ENCODE data around the gene CDH4.

The CDH4 gene

DNA sequence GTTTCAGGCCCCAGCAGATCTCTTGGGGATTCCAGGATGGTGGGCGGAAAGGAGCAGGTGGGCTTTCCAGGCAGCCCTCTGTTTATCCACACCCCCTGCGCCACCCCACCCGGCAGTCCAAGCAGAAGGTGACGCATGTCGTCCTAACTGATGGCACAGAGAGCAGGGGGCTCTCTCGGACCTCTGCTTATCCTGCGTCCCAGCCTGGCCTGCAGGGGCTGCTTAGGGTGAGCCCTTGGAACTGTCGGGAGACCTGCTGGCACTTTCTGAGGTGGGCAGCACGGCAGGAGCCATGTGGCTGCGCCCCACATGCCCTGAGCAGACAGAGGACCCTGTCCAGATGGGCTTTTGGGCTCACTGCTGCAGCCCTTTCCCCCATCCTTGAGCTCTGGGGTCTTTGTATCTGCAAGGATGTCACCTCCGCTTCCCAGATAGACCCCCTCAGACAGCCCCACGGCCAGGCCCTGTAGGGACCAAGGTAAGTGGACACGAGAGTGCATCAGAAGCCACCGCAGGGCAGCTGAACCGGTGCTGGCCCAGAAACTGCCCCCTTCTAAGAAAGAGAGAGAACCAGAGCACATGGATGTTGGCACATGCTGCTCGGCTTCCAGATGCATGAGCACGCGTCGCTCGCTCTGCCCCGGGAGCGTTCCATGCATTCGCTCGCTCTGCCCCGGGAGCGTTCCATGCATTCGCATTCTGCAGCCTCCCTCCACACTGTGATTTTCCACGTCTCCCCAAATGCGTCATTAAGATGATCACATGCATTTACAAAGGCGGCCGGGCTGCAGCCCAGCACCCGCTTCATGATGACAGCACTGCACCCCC lies 566.9 kb downstream of the CDH4 start:
- no peak overlapping the region for H3K4me3 ChIP-seq (ENCODE audit: low read length)
- H3K4me1 ChIP-seq (ENCODE audit: control insufficient read depth, insufficient read depth, low read length) = no peaks in the 10 kb centered on the region
- H3K27ac ChIP-seq (ENCODE audit: low read depth, low read length) = no peak overlapping the region
- no peak overlapping the region for H3K9ac ChIP-seq (ENCODE audit: low read length)
- H3K36me3 ChIP-seq (ENCODE audit: control insufficient read depth, insufficient read depth, low read length) = no peaks in the 10 kb centered on the region
- H3K27me3 ChIP-seq (ENCODE audit: control insufficient read depth, insufficient read depth, low read length) = no peaks in the 10 kb centered on the region

DNA sequence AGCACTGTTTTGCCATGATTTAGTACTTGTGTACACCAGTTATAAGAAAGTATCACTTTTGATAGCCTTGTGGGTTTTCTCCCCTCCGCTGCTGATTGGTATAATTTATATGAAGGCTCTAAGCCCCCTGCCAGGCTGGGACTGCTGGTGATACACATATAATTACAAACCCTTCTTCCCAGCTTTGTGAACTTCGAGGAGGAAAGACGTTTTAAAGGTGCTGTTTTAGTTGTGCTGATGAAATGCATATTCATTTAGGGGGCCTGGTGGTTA lies 567.4 kb downstream of the CDH4 start:
- Histone ChIP-seq H3K36me3 (ENCODE audit: control insufficient read depth, insufficient read depth, low read length) (no peaks in the 10 kb centered on the region), H3K27ac (ENCODE audit: low read depth, low read length) (no peak overlapping the region), H3K4me3 (ENCODE audit: low read length) (no peak overlapping the region), H3K27me3 (ENCODE audit: control insufficient read depth, insufficient read depth, low read length) (no peaks in the 10 kb centered on the region), H3K9ac (ENCODE audit: low read length) (no peak overlapping the region), H3K4me1 (ENCODE audit: control insufficient read depth, insufficient read depth, low read length) (no peaks in the 10 kb centered on the region)

DNA sequence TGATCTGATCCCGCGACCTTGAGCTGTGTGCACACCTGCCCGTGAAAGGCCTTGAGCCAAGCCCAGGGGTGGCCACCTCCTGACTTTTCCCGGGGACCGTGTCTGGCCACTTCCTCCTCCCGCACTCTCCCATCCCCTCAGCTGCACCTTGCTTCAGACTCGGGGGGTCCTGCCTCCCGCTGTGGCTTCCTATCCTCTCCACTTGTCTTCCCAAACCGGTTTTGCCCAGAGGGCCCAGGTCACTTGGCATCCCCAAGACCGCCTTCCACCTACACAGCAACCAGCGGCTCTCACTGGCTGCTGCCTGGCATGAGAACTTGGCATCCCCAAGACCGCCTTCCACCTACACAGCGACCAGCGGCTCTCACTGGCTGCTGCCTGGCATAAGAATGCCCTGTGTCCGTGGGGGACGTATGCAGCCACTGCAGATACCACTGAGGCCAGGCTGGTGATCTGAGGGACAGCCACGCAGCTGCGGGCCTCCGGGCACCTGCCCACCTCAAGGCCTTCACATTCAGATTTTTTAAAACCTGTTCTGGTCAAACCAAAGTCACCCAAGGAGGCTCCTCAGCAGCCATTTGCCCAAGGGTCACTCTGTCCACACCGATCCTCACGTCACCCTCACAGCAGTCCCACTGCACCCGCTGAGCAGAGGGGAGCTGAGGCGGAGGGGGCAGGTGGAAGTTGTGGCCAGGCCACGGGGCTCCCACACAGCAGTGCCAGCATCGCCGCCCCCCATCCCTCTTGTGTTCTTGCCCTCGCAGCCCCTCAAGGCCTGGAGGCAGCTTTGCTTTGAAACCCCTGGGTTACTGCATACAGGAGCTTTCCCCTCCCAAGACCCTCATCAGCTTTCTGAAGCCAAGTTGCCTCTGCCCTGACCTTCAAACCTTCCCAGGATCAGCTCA lies 568.1 kb downstream of the CDH4 start:
- H3K27ac ChIP-seq (ENCODE audit: low read depth, low read length) = no peak overlapping the region
- H3K36me3 ChIP-seq (ENCODE audit: control insufficient read depth, insufficient read depth, low read length) = no peaks in the 10 kb centered on the region
- H3K4me1 ChIP-seq (ENCODE audit: control insufficient read depth, insufficient read depth, low read length) = no peaks in the 10 kb centered on the region
- no peak overlapping the region for H3K9ac ChIP-seq (ENCODE audit: low read length)
- no peaks in the 10 kb centered on the region for H3K27me3 ChIP-seq (ENCODE audit: control insufficient read depth, insufficient read depth, low read length)
- H3K4me3 ChIP-seq (ENCODE audit: low read length) = no peak overlapping the region

DNA sequence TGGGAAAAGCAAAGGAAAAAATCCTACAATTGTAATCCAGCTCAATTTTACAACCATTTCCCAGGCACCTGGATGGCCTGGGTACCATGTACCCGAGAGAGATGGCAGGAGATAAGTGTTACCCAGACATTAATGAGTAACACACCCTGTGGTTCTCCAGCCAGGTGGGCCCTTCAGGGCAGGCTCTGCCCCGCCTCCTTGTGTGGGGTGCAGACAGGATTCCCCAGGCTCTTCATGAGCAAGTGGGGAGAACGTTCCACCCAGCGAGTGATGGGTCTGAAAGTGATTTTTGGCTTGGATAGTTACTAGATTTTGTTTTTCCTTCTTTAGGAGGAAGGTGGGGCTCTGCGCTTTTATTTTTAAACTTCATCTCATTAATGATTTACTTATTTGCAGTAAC lies 569.7 kb downstream of the CDH4 start:
- Histone ChIP-seq H3K4me3 (ENCODE audit: low read length) (no peak overlapping the region), H3K27me3 (ENCODE audit: control insufficient read depth, insufficient read depth, low read length) (no peaks in the 10 kb centered on the region), H3K36me3 (ENCODE audit: control insufficient read depth, insufficient read depth, low read length) (no peaks in the 10 kb centered on the region), H3K9ac (ENCODE audit: low read length) (no peak overlapping the region), H3K27ac (ENCODE audit: low read depth, low read length) (no peak overlapping the region), H3K4me1 (ENCODE audit: control insufficient read depth, insufficient read depth, low read length) (no peaks in the 10 kb centered on the region)

DNA sequence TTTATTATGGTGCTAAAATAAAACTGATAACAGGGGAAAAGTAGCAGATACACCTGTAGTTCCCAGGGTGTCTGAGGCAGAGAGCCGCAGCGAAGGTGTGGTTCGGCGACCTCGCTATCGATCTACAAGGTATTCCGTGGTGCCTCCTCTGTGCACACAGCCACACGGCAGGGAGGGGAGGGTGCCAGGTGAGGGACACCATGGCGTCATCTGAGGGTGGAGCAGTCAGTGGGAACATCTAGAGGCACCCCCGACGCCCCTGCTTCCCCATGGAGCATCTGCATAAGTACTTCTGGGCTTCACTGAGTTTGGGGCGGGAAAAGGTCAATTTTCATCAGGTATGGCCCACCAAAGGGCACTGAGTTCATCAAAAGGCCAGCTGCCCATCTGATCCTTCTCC lies 570.3 kb downstream of the CDH4 start:
- Histone ChIP-seq H3K27ac (ENCODE audit: low read depth, low read length) (no peak overlapping the region), H3K4me3 (ENCODE audit: low read length) (no peak overlapping the region), H3K4me1 (ENCODE audit: control insufficient read depth, insufficient read depth, low read length) (no peaks in the 10 kb centered on the region), H3K9ac (ENCODE audit: low read length) (no peak overlapping the region), H3K27me3 (ENCODE audit: control insufficient read depth, insufficient read depth, low read length) (no peaks in the 10 kb centered on the region), H3K36me3 (ENCODE audit: control insufficient read depth, insufficient read depth, low read length) (no peaks in the 10 kb centered on the region)

DNA sequence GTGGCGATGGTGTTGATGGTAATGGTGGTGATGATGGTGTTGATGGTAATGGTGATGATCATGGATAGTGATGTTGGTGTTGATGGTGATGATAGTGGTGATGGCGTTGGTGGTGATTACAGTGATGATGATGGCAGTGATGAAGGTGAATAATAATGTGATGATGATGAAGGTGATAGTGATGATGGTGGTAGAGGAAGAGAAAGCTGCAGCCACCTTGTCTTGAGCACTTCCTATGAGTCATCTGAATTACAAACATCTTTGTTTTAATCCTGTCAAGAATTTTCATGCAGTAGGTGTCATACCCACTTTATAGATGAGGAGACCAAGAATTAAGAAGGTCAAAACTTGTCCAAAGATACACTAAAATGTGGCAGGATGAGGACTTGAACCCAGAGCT lies 571.2 kb downstream of the CDH4 start:
- Histone ChIP-seq H3K4me1 (ENCODE audit: control insufficient read depth, insufficient read depth, low read length) (no peaks in the 10 kb centered on the region), H3K27ac (ENCODE audit: low read depth, low read length) (no peak overlapping the region), H3K4me3 (ENCODE audit: low read length) (no peak overlapping the region), H3K27me3 (ENCODE audit: control insufficient read depth, insufficient read depth, low read length) (no peaks in the 10 kb centered on the region), H3K36me3 (ENCODE audit: control insufficient read depth, insufficient read depth, low read length) (no peaks in the 10 kb centered on the region), H3K9ac (ENCODE audit: low read length) (no peak overlapping the region)

DNA sequence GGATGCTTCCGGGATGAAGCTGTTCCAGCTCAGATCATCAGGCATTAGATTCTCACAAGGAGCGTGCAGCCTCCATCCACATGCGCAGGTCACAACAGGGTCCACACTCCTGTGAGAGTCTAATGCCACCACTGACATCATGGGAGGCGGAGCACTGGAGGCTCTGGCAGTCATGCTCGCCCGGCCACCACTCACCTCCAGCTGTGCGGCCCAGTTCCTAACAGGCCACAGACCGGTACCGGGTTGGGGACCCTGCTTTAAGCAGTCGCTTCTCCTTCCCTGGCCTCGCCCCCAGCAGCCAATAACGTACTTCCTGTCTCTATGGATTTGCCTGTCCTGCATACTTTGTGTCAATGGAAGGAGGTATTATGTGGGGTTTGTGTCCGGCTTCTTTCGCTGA lies 576.8 kb downstream of the CDH4 start:
- no peak overlapping the region for H3K9ac ChIP-seq (ENCODE audit: low read length)
- no peak overlapping the region for H3K4me3 ChIP-seq (ENCODE audit: low read length)
- H3K4me1 ChIP-seq (ENCODE audit: control insufficient read depth, insufficient read depth, low read length) = no peaks in the 10 kb centered on the region
- H3K27me3 ChIP-seq (ENCODE audit: control insufficient read depth, insufficient read depth, low read length) = no peaks in the 10 kb centered on the region
- H3K27ac ChIP-seq (ENCODE audit: low read depth, low read length) = no peak overlapping the region
- H3K36me3 ChIP-seq (ENCODE audit: control insufficient read depth, insufficient read depth, low read length) = no peaks in the 10 kb centered on the region

DNA sequence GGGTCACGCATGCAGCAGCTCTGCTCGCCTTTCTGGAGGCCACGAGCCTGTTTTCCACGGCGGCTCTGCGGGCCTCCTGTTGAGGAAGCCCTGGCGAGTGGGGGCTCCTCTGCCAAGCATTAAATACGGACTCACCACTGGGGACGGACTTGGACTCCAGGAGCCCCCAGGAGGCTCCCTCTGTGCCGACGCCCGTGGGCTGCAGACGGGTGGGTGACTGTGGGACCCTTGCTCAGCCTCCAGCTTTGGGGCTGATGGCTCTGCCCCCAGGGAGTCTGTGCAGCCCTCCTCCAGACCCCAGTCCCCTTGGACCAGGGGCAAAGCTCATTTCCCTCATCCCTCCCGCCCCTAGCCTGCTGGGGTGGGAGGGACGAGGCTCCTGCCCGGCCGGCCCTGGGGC lies 577.5 kb downstream of the CDH4 start:
- H3K27me3 ChIP-seq (ENCODE audit: control insufficient read depth, insufficient read depth, low read length) = no peaks in the 10 kb centered on the region
- H3K9ac ChIP-seq (ENCODE audit: low read length) = no peak overlapping the region
- no peak overlapping the region for H3K27ac ChIP-seq (ENCODE audit: low read depth, low read length)
- H3K4me1 ChIP-seq (ENCODE audit: control insufficient read depth, insufficient read depth, low read length) = no peaks in the 10 kb centered on the region
- no peaks in the 10 kb centered on the region for H3K36me3 ChIP-seq (ENCODE audit: control insufficient read depth, insufficient read depth, low read length)
- no peak overlapping the region for H3K4me3 ChIP-seq (ENCODE audit: low read length)

DNA sequence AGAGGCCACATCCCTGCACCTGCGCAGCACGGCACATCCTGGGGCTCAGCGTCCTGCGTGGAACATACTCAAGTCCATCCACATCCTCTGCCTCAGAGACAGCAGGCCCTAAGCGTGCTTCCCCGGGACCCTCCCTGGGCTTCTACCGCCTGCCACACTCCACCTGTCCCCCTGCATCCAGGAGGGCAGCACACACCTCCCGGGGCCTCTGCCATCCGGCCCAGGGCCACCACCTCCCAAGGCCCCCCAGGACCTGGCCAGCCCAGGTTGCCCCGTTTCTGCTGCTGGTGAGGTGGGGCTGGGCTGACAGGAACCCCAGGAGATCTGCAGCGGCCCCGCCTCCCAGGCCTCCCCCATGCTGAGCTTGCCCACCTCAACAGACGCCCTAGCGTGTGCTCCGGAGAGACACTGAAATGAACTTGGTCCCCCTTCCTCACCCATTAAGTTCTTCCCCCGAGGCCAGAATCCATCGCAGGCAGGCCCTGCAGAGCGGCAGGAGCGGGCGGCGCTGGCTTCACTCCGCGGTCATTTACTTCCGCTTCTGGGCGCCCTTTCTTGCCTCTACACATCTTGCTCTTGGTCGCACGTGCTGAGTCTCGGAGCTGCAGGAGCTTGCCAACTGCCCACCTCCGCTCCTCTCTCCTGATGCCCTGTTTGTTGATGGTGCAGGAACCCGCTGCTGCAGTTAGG lies 578.3 kb downstream of the CDH4 start:
- no peaks in the 10 kb centered on the region for H3K4me1 ChIP-seq (ENCODE audit: control insufficient read depth, insufficient read depth, low read length)
- H3K27me3 ChIP-seq (ENCODE audit: control insufficient read depth, insufficient read depth, low read length) = no peaks in the 10 kb centered on the region
- H3K36me3 ChIP-seq (ENCODE audit: control insufficient read depth, insufficient read depth, low read length) = no peaks in the 10 kb centered on the region
- no peak overlapping the region for H3K27ac ChIP-seq (ENCODE audit: low read depth, low read length)
- H3K9ac ChIP-seq (ENCODE audit: low read length) = no peak overlapping the region
- H3K4me3 ChIP-seq (ENCODE audit: low read length) = no peak overlapping the region

DNA sequence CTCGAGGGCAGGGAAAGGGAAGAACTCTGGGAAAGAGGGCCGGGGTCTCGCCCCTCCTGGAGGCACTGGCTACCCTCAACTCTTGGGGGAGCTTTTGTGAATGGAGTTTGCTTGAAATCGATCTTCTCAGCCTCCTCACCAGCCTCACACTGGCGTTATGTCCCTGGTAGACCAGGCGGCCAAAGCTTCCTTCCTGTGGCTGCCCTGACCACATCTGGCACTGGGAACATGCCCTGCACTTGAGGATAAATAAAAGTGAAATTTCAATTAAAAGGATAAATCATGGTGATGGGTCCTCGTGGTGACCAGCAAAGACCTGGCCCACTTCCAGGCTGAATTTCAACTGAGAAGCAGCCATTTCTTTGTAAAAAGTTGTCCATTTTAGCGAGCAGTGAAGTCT lies 578.9 kb downstream of the CDH4 start:
- Histone ChIP-seq H3K27me3 (ENCODE audit: control insufficient read depth, insufficient read depth, low read length) (no peaks in the 10 kb centered on the region), H3K36me3 (ENCODE audit: control insufficient read depth, insufficient read depth, low read length) (no peaks in the 10 kb centered on the region), H3K4me1 (ENCODE audit: control insufficient read depth, insufficient read depth, low read length) (no peaks in the 10 kb centered on the region), H3K4me3 (ENCODE audit: low read length) (no peak overlapping the region), H3K27ac (ENCODE audit: low read depth, low read length) (no peak overlapping the region), H3K9ac (ENCODE audit: low read length) (no peak overlapping the region)

DNA sequence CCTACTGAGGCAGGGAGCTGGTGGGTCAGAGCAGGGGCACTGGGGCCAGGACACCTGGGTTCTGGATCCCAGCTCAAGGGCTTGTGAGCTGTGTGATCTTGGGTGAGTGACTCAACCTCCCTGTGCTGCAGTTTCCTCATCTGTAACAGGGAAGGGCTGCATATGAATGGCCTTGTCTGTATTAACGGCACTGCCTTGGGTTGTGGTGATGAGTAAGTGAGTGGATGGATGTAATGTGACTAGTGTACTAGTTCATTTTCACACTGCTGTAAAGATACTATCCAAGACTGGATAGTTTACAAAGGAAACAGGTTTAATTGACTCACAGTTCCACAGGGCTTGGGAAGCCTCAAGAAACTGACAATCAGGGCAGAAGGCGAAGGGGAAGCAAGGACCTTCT lies 580.1 kb downstream of the CDH4 start:
- H3K27me3 ChIP-seq (ENCODE audit: control insufficient read depth, insufficient read depth, low read length) = no peaks in the 10 kb centered on the region
- H3K4me3 ChIP-seq (ENCODE audit: low read length) = no peak overlapping the region
- no peak overlapping the region for H3K9ac ChIP-seq (ENCODE audit: low read length)
- no peaks in the 10 kb centered on the region for H3K36me3 ChIP-seq (ENCODE audit: control insufficient read depth, insufficient read depth, low read length)
- H3K27ac ChIP-seq (ENCODE audit: low read depth, low read length) = no peak overlapping the region
- no peaks in the 10 kb centered on the region for H3K4me1 ChIP-seq (ENCODE audit: control insufficient read depth, insufficient read depth, low read length)

DNA sequence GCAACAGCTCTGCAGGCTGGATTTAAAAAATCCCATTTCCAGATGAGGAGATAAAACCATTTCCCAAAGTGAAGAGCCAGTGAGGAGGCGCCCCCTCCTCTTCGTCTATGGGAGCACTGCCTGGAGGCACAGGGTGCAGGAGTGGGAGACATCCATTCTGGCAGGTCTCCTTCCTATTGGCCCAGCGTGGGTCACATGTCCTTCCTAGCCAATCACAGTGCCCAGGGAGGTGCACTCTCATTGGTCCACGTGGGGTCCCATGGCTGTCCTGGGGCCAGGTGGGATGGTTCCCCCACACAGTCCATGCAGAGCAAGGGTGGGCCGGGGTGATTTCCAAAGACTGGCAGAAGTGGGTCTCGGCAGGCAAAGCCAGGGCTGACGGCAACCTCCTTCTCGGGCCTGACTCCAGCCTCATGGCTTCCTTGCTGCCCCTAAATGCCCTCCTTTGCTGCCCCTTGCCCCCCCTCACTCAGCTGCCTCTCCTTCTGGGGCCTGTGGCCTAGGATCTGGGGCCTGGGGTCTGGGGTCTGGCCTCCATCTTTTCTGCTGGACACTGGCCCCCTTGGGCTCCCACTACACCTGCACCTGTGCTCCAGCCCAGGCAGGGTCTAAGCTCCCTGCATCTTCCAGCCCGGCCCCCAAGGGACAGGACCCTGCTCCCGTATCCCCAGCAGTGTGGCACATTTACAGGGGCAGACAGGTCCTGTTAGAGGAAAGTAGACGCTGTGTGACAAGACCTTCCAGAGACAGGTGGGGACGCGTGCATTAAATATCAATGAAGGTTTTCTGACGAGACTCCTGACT lies 581.9 kb downstream of the CDH4 start:
- H3K4me1 ChIP-seq (ENCODE audit: control insufficient read depth, insufficient read depth, low read length) = no peaks in the 10 kb centered on the region
- no peak overlapping the region for H3K27ac ChIP-seq (ENCODE audit: low read depth, low read length)
- no peak overlapping the region for H3K4me3 ChIP-seq (ENCODE audit: low read length)
- no peaks in the 10 kb centered on the region for H3K36me3 ChIP-seq (ENCODE audit: control insufficient read depth, insufficient read depth, low read length)
- no peaks in the 10 kb centered on the region for H3K27me3 ChIP-seq (ENCODE audit: control insufficient read depth, insufficient read depth, low read length)
- H3K9ac ChIP-seq (ENCODE audit: low read length) = no peak overlapping the region
